22Rv1 (cell line): ENCODE data around the gene NOP53.
"Not testable (repeated sequence)": the region's sequence is repeated elsewhere in the genome, so short reads cannot be mapped to it uniquely, and the experiment has no call there.

Experiments
- ZFX ChIP-seq: fragments of 450-650 bp; IDR thresholded peaks from 2 replicates; pipeline ENCODE4 v1.6.1; 2017; ENCODE audit warnings: antibody characterized with exemption, borderline replicate concordance
- TF ChIP-seq, protein P1 (sequence below): fragments of 450-650 bp; IDR thresholded peaks from 2 replicates; pipeline ENCODE4 v1.5.1; 2017; ENCODE audit warnings: mild to moderate bottlenecking

GRCh38 chr19:47728295-47728694 is 17.1 kb upstream of the NOP53 start:
- TF ChIP-seq, protein P1, sequence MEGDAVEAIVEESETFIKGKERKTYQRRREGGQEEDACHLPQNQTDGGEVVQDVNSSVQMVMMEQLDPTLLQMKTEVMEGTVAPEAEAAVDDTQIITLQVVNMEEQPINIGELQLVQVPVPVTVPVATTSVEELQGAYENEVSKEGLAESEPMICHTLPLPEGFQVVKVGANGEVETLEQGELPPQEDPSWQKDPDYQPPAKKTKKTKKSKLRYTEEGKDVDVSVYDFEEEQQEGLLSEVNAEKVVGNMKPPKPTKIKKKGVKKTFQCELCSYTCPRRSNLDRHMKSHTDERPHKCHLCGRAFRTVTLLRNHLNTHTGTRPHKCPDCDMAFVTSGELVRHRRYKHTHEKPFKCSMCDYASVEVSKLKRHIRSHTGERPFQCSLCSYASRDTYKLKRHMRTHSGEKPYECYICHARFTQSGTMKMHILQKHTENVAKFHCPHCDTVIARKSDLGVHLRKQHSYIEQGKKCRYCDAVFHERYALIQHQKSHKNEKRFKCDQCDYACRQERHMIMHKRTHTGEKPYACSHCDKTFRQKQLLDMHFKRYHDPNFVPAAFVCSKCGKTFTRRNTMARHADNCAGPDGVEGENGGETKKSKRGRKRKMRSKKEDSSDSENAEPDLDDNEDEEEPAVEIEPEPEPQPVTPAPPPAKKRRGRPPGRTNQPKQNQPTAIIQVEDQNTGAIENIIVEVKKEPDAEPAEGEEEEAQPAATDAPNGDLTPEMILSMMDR = not testable (repeated sequence)
- not testable (repeated sequence) for TF ChIP-seq ZFX
